OCI-LY7 (cell line): ENCODE data around the gene GCSAM. TPM values are rescaled to one million over a fixed set of nuclear protein-coding genes. Genes with fewer than 3 reads are reported as not detected.

Source experiments
- BruUV-seq: library from RNA; stranded (reverse); fragments of 400-500 nt; replicated peaks from 2 replicates; lab custom pipeline; 2021; lab: Mats Ljungman, UMichigan
- CTCF ChIA-PET: fragments of 300-600 bp; sonication (Branson Sonifier 250); formaldehyde crosslinking; loops from one replicate; lab custom pipeline; 2022; ENCODE audit warnings: antibody characterized with exemption; ENCODE audit not compliant: unreplicated experiment; lab: Charles Lee
- POLR2A ChIA-PET: fragments of 300-600 bp; sonication (Branson Sonifier 250); formaldehyde crosslinking; loops from one replicate; lab custom pipeline; 2022; ENCODE audit warnings: antibody characterized with exemption; lab: Charles Lee
- DNase-seq: peaks from one replicate; pipeline ENCODE4 v3.0.0-alpha.2; 2015; ENCODE audit warnings: low spot score
- H2AFZ ChIP-seq: fragments of 200-600 bp; sonication (generic), shearing (Covaris generic); 2 replicates; pipeline ENCODE4 v1.6.1; 2014; ENCODE audit warnings: mild to moderate bottlenecking, antibody characterized with exemption, low read length, moderate library complexity
- H3K27ac ChIP-seq: fragments of 200-600 bp; sonication (generic); 2 replicates; pipeline ENCODE4 v1.5.1; 2014; ENCODE audit warnings: mixed run types, low read depth, mild to moderate bottlenecking, moderate library complexity, low read length, inconsistent platforms; ENCODE audit not compliant: poor library complexity, severe bottlenecking
- H3K36me3 ChIP-seq: fragments of 200-600 bp; sonication (generic); 2 replicates; pipeline ENCODE4 v1.6.1; 2014; ENCODE audit warnings: mild to moderate bottlenecking, antibody characterized with exemption, low read length, moderate library complexity, mixed read lengths; ENCODE audit not compliant: insufficient read depth
- H3K4me1 ChIP-seq: fragments of 200-600 bp; sonication (generic); 2 replicates; pipeline ENCODE4 v1.5.1; 2014; ENCODE audit warnings: mild to moderate bottlenecking, low read length; ENCODE audit not compliant: insufficient read depth, poor library complexity, severe bottlenecking
- H3K4me2 ChIP-seq: fragments of 200-600 bp; sonication (generic); 2 replicates; pipeline ENCODE4 v1.6.1; 2014; ENCODE audit warnings: mild to moderate bottlenecking, low read length
- H3K4me3 ChIP-seq: fragments of 200-600 bp; sonication (generic); 2 replicates; pipeline ENCODE4 v1.5.1; 2014; ENCODE audit warnings: mild to moderate bottlenecking, low read depth, low read length; ENCODE audit not compliant: poor library complexity, severe bottlenecking
- H3K79me2 ChIP-seq: fragments of 200-600 bp; sonication (generic); 2 replicates; pipeline ENCODE4 v1.6.1; 2016; ENCODE audit warnings: low read depth, mild to moderate bottlenecking, low read length, moderate library complexity, mixed read lengths; ENCODE audit not compliant: insufficient read depth
- H3K9me2 ChIP-seq: fragments of 200-600 bp; sonication (generic); 2 replicates; pipeline ENCODE4 v1.6.1; 2016; ENCODE audit warnings: mild to moderate bottlenecking, low read length, mixed read lengths; ENCODE audit not compliant: insufficient read depth
- H3K9me3 ChIP-seq: fragments of 200-600 bp; sonication (generic); 2 replicates; pipeline ENCODE4 v1.6.1; 2014; ENCODE audit warnings: mild to moderate bottlenecking, mixed run types, low read length, mixed read lengths
- H4K20me1 ChIP-seq: fragments of 200-600 bp; sonication (generic); 2 replicates; pipeline ENCODE4 v1.6.1; 2014; ENCODE audit warnings: mild to moderate bottlenecking, antibody characterized with exemption, low read length, moderate library complexity, mixed read lengths; ENCODE audit not compliant: insufficient read depth
- CTCF ChIP-seq: fragments of 200-600 bp; sonication (generic); conservative IDR thresholded peaks from 2 replicates; pipeline ENCODE4 v1.5.1; 2014; ENCODE audit warnings: mild to moderate bottlenecking, antibody characterized with exemption, low read length, moderate library complexity, mixed read lengths
- EZH2phosphoT487 ChIP-seq: fragments of 200-600 bp; sonication (generic); IDR thresholded peaks from 2 replicates; pipeline ENCODE4 v1.6.1; 2018; ENCODE audit warnings: low read depth, borderline replicate concordance, mild to moderate bottlenecking, mixed run types, antibody characterized with exemption, low read length, moderate library complexity, mixed read lengths
- intact Hi-C: fragments of 100-400 bp; cut with micrococcal nuclease; formaldehyde crosslinking; loops from one replicate; pipeline ENCODE4 v1.10.0; 2022; ENCODE audit not compliant: unreplicated experiment
- total RNA-seq, 2 experiments: library from RNA; depleted of rRNA in 1 of 2; stranded (reverse); fragments of >200 nt in 1 of 2; shearing (Covaris generic) in 1 of 2; gene quantifications; 2 replicates each; pipeline ENCODE4 v1.2.3, GENCODE V29; 2014 to 2022

Gene GCSAM
- total RNA-seq, 2 experiments from 2014 or later: 193 to 195 TPM

- CTCF ChIA-PET: interaction anchor here (1.3 to 1.7 kb wide), 2 partner anchors 10 to 12 kb away, joined by 7 to 10 read pairs; no protein-coding TSS in a partner anchor
- Histone ChIP-seq H3K27ac (peak overlapping the region; percentile 99), H3K4me3 (peak overlapping the region; percentile 17), H2AFZ (peak overlapping the region; percentile 2; the same call in 1 of the 2 replicates), H3K9me3 (no peaks in the 10 kb centered on the region), H3K9me2 (no peaks in the 10 kb centered on the region), H4K20me1 (no peaks in the 10 kb centered on the region), H3K4me2 (peak overlapping the region; percentile 57), H3K4me1 (peaks cover 99% of the 10 kb centered on the region), H3K79me2 (peaks cover 6% of the 10 kb centered on the region; the same call in 1 of the 2 replicates), H3K36me3 (peaks cover 41% of the 10 kb centered on the region; the same call in 1 of the 2 replicates)
- TF ChIP-seq EZH2phosphoT487: no peak
- no peak for TF ChIP-seq CTCF
- POLR2A ChIA-PET: interaction anchor here (0.8 to 9.4 kb wide), 5 partner anchors 8 to 381 kb away, joined by 3 to 566 read pairs (median 5); partner anchors contain the start of gene GCSAM
- peak; percentile 30 for DNase-seq
- BruUV-seq: no TSS peak
- intact Hi-C loops: no loop called here
Observed at GRCh38 chr3:112116748-112117186, 16.3 kb downstream of the GCSAM start.

GRCh38 chr3:112115806-112116383 lies 17.2 kb downstream of the GCSAM start:
- H3K27ac ChIP-seq: peak overlapping the region; percentile 99
- CTCF ChIA-PET: interaction anchor here (1.0 to 1.4 kb wide), 2 partner anchors 9 to 17 kb away, joined by 3 to 5 read pairs; no protein-coding TSS in a partner anchor

More at GRCh38 chr3:112115806-112116383, 17.2 kb downstream of the GCSAM start:
- BruUV-seq: no TSS peak
- POLR2A ChIA-PET: interaction anchor here (0.9 to 9.4 kb wide), 3 partner anchors 15 to 383 kb away, joined by 3 to 566 read pairs (median 4); partner anchors contain the start of gene GCSAM
- DNase-seq: peak; percentile 60
- no peaks in the 10 kb centered on the region for H4K20me1 ChIP-seq
- H3K4me1 ChIP-seq: peaks cover 97% of the 10 kb centered on the region
- no peaks in the 10 kb centered on the region for H3K9me2 ChIP-seq
- intact Hi-C loops: no loop called here
- H2AFZ ChIP-seq: no peak overlapping the region; the same call in 1 of the 2 replicates
- TF ChIP-seq CTCF (no peak), EZH2phosphoT487 (no peak)
- peak overlapping the region; percentile 57 for H3K4me2 ChIP-seq
- peaks cover 34% of the 10 kb centered on the region; the same call in 1 of the 2 replicates for H3K36me3 ChIP-seq
- peaks cover 6% of the 10 kb centered on the region; the same call in 1 of the 2 replicates for H3K79me2 ChIP-seq
- H3K4me3 ChIP-seq: peak overlapping the region; percentile 27
- no peaks in the 10 kb centered on the region for H3K9me3 ChIP-seq
